GM18520 (cell line): ENCODE results near the gene RHBDD2.
"Not testable (repeated sequence)": the region's sequence is repeated elsewhere in the genome, so short reads cannot be mapped to it uniquely, and the experiment has no call there.

Source experiments
- ATAC-seq: cut with Tn5 transposase; IDR thresholded peaks from one replicate; pipeline ENCODE4 v1.9.1; 2021; ENCODE audit not compliant: unreplicated experiment

Gene RHBDD2

DNA sequence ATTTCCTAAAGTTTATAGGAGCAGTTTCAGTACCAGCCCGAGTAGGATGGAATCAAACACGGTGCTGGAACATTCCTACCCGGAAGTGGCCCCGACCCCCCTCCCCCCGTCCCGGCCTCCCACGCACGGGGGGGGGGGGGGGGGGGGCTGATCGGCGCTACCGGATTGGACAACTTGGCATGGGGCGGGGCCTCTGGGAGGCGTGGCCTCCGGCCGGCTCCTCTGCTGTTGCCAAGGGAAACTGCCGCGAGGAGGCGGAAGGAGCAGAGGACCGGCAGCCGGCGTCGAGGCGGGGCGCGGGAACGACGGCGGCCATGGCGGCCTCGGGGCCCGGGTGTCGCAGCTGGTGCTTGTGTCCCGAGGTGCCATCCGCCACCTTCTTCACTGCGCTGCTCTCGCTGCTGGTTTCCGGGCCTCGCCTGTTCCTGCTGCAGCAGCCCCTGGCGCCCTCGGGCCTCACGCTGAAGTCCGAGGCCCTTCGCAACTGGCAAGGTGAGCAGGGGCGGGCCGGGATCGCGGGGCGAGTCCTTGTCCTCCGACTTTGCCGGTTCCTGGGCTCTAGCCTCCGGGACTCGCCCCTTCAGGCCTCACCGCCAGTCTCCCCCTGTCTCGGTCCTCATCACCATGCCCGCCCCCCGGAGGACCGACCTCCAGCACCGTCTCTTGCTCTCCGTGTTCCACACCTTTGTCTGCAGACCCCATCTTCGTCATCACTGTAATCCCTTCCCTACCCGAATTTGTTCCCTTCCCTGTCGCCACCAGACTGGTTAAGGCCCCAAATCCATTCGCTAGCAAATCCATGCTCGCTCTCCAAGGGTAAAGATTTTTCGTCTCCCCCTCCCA lies at the start of gene RHBDD2:
RHBDD2 (plus strand) TSS at position 266 of the 843 bp plus-strand sequence; CDS start at position 315, 49 bp downstream.
- peak; percentile 88 for ATAC-seq

DNA sequence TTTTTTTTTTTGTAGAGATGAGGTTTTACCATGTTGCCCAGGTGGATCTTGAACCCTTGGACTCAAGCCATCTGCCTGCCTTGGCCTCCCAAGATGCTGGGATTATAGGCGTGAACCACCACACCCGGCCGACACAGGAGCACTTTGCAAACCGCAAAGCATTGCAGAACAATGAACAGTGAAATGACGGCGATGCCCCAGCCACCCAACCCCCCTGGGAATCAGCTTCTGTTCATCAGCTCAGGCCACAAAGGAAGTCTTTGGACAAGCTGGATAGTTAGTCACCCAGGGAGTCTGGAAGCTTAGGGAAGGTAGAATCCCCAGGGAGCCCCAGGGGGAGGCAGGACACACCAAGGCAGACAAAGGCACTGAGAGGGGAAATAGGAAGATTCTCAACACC lies 49.2 kb upstream of the RHBDD2 start:
- ATAC-seq, result not testable (repeated sequence)

DNA sequence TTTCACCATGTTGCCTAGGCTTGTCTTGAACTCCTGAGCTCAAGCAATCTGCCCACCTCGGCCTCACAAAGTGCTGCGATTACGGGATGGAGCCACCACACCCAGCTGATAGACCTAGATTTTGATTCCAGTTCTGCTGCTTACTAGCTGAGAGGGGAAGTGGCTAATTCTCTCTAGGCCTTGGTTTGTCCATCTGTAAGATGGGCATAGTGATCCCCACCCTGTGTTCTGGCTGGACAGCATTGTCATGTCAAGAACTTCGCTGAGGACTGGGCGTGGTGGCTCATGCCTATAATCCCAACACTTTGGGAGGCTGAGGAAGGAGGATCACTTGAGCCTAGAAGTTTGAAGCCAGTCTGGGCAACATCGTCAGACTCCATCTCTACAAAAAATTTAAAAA lies 47.9 kb upstream of the RHBDD2 start:
- no peak for ATAC-seq

DNA sequence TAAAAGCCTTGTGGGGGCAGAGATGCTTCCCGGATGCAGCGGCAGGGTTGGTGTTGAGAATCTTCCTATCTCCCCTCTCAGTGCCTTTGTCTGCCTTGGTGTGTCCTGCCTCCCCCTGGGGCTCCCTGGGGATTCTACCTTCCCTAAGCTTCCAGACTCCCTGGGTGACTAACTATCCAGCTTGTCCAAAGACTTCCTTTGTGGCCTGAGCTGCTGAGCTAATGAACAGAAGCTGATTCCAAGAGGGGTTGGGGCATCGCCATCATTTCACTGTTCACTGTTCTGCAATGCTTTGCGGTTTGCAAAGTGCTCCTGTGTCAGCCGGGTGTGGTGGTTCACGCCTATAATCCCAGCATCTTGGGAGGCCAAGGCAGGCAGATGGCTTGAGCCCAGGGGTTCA lies 45.2 kb upstream of the RHBDD2 start:
- ATAC-seq, result not testable (repeated sequence)

DNA sequence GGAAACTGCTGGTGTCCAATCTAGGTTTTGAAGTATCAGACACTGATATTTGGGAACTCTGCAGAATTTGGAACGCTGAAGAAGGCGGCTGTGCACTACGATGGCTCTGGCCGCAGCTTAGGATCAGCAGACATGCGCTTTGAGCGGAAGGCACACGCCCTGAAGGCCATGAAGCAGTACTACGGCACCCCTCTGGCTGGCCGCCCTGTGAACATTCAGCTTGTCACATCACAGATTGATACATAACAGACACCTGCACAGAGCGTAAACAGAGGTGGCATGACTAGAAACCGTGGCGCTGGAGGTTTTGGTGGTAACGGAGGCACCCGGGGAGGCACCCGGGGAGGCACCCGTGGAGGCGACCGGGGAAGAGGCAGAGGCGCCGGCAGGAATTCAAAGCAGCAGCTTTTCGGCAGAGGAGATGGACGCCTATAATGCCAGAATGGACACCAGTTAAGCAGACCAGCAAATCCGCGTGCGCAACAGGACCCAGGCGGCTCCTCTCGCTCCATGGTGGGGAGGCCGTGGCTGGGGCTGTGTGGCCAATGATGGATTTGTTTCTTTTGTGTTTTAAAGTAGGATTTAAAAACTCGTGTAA lies 43.0 kb upstream of the RHBDD2 start:
- no peak for ATAC-seq

DNA sequence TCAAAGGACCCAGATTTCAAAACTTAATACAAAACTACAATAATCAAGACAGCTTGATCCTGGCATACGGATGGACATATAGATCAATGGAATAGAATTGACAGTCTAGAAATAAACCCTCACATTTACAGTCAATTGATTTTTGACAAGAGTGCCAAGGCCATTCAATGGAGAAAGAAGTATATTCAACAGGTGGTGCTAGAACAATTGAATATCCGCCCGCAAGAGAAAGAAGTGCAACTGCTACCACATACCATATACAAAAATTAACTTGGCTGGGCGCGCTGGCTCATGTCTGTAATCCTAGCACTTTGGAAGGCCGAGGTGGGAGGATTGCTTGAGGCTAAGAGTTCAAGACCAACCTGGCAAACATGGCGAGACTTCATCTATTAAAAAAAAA lies 42.0 kb upstream of the RHBDD2 start:
- no peak for ATAC-seq

DNA sequence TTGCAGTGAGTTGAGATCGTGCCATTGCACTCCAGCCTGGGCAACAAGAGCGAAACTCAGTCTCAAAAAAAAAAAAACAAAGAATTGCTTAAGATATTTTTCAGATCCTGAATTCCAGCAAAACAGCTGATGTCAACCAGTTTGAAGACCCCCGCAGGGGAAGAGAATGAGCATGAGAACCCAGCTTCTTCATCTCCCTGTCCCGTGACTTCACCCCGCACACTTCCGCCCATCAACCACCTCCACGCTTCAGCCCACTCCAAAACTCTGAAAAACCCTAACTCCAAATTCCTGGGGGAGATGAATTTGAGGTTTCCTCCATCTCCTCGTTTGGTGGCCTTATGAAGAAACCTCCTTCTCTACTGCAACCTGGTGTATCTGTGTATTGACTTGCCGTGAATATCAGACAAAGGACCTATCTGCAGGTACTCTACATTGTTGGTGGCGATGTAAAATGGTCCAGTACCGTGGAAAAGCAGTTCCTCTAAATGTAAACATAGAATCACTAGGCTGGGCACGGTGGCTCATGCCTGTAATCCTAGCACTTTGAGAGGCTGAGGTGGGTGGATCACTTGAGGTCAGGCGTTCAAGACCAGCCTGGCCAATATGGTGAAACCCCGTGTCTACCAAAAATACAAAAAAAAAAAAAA lies 40.4 kb upstream of the RHBDD2 start:
- ATAC-seq, result not testable (repeated sequence)

DNA sequence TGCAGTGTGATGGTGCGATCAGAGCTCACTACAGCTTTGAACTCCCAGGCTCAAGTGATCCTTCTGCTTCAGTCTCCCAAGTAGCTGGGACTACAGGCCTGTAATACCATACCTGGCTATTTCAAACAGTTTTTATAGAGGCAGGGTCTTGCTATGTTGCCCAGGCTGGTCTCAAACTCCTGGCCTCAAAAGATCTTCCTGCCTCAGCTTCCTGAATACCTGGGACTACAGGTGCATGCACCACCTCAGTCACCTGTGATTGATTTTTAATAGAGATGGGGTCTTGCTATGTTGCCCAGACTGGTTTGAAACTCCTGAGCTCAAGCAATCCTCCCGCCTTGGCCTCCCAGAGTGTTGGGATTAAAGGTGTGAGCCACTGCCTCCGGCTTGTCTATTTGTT lies 38.8 kb upstream of the RHBDD2 start:
- ATAC-seq, result no peak

DNA sequence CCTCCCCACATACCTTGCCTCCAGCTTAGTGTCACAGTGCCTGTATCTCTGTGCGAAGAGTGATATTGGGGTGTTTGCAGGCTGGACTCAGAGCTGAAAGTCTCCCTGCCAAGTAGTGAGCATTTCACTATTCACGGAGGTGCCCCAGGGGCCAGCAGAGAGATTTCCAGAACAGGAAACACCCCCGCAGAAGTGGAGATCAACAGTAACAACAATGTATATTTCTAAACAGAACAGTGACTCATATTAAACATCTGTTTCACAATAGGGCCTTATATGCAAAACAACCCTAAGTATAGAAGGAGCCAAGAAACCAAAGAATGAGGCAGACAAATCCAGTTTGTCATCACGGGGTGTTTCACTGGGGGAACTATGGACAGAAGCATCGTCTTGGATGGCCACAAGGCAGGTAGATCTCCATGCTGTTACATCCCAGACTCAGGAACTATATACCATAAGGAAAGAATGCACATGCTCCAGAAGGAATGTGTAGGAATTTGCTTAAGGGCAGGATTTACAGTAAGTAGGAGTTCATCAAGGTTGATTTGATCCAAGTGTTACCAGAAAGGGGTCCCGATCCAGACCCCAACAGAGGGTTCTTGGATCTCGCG lies 35.9 kb upstream of the RHBDD2 start:
- peak; percentile 89 for ATAC-seq

DNA sequence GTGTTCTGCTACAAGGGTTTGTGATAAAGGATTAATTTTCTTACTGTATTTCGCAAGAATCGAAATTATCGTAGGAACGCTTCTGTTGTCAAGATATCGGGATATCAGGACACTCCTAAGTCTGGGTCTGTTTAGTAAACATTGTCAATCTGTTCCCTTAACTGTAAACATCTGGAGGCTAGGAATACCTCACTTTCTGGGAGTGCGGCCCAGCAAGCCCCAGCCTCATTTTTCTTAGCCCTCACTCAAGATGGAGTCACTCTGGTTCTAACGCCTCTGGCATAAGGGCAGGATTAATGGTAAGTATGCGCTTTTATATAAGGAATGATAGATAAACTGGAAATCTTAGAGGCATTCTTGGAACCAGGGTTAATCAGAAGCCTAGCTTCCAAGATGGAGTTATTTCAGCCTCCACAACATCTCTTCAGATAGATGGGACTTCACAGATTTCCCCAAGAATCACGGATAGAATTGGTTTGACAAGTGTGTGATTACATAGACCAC lies 35.2 kb upstream of the RHBDD2 start:
- ATAC-seq, result no peak

DNA sequence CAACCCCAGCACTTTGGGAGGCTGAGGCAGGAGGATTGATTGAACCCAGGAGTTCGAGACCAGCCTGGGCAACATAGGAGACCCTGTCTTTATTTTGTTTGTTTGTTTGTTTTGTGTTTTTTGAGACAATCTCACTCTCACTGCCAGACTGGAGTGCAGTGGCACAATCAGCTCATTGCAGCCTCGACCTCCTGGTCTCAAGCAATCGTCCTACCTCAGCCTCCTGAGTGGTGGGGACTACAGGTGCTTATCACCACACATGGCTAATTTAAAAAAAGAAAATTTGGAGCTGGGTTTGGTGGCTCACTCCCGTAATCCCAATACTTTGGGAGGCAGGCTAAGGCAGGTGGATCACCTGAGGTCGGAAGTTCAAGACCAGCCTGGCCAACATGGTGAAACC lies 34.7 kb upstream of the RHBDD2 start:
- no peak for ATAC-seq

DNA sequence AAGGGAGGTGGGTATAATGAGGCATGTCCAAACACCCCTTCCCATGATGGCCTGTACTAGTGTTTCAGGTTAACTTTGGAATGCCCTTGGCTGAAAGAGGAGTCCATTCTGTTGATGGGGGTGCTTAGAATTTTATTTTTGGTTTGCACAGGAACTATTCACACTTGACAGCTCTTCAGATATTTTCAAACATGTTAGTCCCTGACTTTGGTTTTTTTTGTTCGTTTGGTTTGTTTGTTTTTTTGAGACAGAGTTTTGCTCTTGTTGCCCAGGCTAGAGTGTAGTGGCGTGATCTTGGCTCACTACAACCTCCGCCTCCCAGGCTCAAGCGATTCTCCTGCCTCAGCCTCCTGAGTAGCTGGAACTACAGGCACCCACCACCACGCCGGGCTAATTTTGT lies 33.7 kb upstream of the RHBDD2 start:
- not testable (repeated sequence) for ATAC-seq

DNA sequence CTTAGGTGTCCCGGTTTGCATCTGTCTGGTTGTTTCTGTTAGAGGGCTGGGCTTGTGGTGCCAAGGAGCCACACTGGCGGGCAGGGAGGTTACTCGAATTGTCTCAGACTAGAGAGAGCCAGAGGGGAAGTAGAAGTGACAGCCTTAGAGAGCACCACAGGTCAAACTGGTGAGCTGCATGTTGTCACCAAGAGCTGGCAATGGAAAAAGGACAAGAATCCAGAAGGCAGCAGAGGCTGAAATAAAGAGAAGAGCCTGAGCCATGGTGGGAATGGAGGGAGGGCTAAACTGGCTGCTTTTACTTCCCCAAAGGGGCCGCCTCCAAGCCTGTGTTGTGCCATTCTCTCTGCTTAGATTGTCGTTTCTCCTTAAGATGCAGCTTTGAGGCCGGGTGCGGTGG lies 31.1 kb upstream of the RHBDD2 start:
- no peak for ATAC-seq

DNA sequence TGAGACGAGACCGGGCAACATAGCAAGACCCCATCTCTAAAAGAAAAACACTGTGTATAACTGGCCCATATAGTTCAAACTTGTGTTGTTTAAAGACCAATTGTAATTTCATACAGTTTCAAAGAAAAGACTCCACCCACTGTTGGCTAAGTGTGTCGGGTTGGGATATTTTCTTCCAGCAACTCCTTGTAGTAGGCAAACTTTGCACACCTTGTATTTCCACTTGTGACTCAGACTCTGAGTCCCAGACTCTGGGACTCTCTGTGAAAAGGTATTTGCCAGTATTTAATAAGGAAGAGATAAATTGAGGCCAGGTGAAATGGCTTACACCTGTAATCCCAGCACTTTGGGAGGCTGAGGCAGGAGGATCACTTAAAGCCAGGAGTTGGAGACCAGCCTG lies 29.3 kb upstream of the RHBDD2 start:
- no peak for ATAC-seq

DNA sequence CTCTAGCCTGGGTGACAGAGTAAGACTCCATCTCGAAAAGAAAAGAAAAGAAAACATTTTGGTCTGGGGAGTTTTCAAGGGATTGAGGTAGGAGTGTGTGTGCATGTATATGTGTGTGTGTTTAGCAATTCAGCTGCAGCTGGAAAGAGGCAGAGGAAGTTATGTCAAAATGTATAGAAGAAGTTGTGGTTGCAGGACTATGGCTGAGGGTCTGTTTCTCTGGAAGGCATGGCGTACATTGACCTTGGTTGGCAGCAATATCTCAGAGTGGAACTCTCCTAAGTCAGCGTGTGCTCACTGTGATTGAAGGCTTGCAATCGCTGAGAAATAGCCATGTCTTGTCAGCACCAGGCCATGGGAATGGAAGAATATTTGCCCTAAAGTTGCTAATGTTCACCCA lies 28.6 kb upstream of the RHBDD2 start:
- no peak for ATAC-seq

DNA sequence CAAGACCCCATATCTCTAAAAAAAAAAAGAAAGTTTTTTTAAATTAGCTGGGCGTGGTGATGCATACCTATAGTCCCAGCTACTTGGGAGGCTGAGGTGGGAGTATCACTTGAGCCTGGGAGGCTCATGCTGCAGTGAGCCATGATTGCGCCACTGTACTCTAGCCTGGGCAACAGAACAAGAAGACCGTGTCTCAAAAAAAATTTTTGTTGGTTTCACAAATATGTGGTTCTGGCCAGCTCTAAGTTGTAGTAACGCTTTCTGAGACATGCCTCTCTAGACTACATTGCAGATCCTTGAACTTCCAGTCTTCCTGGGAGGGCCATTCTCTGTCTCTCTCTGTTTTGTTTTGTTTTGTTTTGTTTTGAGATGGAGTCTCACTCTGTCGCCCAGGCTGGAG lies 24.6 kb upstream of the RHBDD2 start:
- ATAC-seq, result no peak

DNA sequence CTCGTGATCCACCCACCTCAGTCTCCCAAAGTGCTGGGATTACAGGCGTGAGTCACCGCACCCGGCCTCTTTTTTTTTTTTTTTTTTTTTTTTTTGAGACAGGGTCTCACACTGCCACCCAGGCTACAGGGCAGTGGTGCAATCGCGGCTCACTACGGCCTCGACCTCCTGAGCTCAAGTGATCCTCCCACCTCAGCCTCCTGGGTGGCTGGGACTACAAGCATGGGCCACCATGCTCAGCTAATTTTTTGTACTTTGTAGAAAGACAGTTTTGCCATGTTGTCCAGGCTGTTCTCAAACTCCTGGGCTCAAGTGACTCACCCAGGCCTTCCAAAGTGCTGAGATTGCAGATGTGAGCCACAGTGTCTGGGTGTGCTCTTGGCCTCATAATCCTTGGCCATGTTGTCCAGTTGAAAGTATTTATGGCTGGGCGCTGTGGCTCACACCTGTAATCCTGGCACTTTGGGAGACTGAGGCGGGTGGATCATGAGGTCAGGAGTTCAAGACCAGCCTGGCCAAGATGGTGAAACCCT lies 24.0 kb upstream of the RHBDD2 start:
- not testable (repeated sequence) for ATAC-seq

DNA sequence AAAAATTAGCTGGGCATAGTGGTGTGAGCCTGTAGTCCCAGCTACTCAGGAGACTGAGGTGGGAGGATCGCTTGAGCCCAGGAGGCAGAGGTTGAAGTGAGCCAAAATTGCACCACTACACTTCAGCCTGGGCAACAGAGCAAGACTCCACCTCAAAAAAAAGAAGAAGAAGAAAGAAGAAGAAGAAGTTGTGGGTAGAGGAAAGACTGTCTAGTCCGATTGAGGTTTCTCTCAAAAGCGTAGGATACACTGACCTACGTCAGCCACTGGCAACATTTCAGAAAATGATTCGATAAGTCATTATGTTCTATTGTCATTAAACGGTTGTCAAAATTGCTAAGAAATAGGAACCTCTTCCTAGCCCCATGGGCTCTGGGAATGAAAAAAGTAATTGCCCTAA lies 22.3 kb upstream of the RHBDD2 start:
- ATAC-seq, result no peak

DNA sequence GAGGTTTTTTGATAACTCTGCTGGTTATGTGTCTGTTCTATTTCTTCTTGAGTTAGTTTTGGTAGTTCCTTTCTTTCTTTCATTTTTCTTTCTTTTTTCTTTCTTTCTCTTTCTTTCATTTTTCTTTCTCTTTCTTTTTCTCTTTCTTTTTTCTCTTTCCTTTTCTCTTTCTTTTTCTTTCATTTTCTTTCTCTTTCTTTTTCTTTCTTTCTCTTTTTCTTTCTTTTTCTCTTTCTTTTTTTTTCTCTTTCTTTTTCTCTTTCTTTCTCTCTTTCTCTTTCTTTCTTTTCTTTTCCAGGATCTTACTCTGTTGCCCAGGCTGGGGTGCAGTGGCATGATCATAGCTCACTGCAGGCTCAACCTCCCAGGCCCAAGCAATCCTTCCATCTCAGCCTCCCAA lies 20.4 kb upstream of the RHBDD2 start:
- no peak for ATAC-seq

DNA sequence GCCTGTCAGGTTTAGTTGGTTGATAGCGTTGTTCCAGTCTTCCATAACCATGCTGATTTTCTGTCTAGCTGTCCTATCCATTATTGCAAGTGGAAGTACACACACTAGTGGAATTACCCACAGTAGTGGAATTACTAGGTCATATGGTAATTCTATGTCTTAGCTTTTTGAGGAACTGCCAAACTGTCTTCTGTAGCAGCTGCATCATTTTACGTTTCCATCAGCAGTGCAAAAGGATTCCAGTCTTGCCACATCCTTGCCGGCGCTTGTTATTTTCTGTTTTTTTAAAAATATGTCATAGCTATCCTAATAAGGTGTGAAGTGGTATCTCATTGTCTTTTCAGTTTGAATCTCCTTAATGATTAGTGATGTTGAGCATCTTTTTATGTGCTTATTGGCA lies 17.2 kb upstream of the RHBDD2 start:
- no peak for ATAC-seq

DNA sequence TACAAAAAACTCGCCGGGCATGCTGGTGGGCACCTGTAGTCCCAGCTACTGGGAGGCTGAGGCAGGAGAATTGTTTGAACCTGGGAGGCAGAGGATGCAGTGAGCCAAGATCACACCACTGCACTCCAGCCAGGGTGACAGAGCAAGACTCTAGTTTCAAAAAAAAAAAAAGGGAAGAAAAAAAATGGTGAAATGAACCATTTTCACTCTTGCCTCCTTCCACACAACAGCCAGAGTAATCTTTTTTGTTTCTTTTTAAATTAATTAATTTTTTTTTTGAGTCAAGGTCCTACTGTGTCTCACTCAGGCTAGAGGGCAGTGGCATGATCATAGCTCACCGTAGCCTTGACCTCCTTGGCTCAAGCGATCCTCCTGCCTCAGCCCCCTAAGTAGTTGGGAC lies 14.6 kb upstream of the RHBDD2 start:
- not testable (repeated sequence) for ATAC-seq
